A673 (cell line): ENCODE results near the gene UGT1A4. TPM values are rescaled to one million over a fixed set of nuclear protein-coding genes. Genes with fewer than 3 reads are reported as not detected.

Experiments used
- BruUV-seq: library from RNA; stranded (reverse); fragments of 400-500 nt; replicated peaks from 2 replicates; lab custom pipeline; 2021; lab: Mats Ljungman, UMichigan
- CTCF ChIA-PET: fragments of 300-600 bp; sonication (Branson Sonifier 250); formaldehyde crosslinking; loops from one replicate; lab custom pipeline; 2022; ENCODE audit warnings: antibody characterized with exemption; lab: Charles Lee
- POLR2A ChIA-PET: fragments of 300-600 bp; sonication (Branson Sonifier 250); formaldehyde crosslinking; loops from one replicate; lab custom pipeline; 2022; ENCODE audit warnings: antibody characterized with exemption; ENCODE audit not compliant: low non-redundant PET; lab: Charles Lee
- DNase-seq: peaks from one replicate; pipeline ENCODE4 v3.0.0-alpha.2; 2015; ENCODE audit warnings: low spot score
- H3K27ac ChIP-seq: fragments of 200-600 bp; sonication (generic); 2 replicates; pipeline ENCODE4 v1.5.1; 2016; ENCODE audit warnings: mixed run types, low read depth, mild to moderate bottlenecking, mixed read lengths, antibody characterized with exemption, low read length; ENCODE audit not compliant: poor library complexity, severe bottlenecking
- H3K27me3 ChIP-seq: fragments of 200-600 bp; sonication (generic); replicated peaks from 2 replicates; pipeline ENCODE4 v1.6.1; 2017; ENCODE audit warnings: mixed run types, low read depth, mild to moderate bottlenecking, mixed read lengths, antibody characterized with exemption, low read length; ENCODE audit not compliant: insufficient read depth, poor library complexity
- H3K36me3 ChIP-seq: fragments of 200-600 bp; sonication (generic); 2 replicates; pipeline ENCODE4 v1.6.1; 2016; ENCODE audit warnings: mixed run types, mild to moderate bottlenecking, mixed read lengths, antibody characterized with exemption, low read length; ENCODE audit not compliant: insufficient read depth, poor library complexity, severe bottlenecking
- H3K4me1 ChIP-seq: fragments of 200-600 bp; sonication (generic); 2 replicates; pipeline ENCODE4 v1.6.1; 2017; ENCODE audit warnings: mixed run types, mild to moderate bottlenecking, mixed read lengths, antibody characterized with exemption, low read length; ENCODE audit not compliant: insufficient read depth, poor library complexity, severe bottlenecking
- H3K4me3 ChIP-seq: fragments of 200-600 bp; sonication (generic); 2 replicates; pipeline ENCODE4 v1.5.1; 2016; ENCODE audit warnings: low read depth, mixed run types, mild to moderate bottlenecking, mixed read lengths, low read length; ENCODE audit not compliant: poor library complexity, severe bottlenecking
- H3K9me3 ChIP-seq: fragments of 200-600 bp; sonication (generic); 2 replicates; pipeline ENCODE4 v1.6.1; 2016; ENCODE audit warnings: mixed run types, low read depth, mild to moderate bottlenecking, mixed read lengths, antibody characterized with exemption, low read length; ENCODE audit not compliant: poor library complexity, severe bottlenecking
- CTCF ChIP-seq: fragments of 300-800, 200-600 bp; sonication (generic); conservative IDR thresholded peaks from 2 replicates; pipeline ENCODE4 v1.5.1; 2017; ENCODE audit warnings: low read depth, mild to moderate bottlenecking, antibody characterized with exemption, low read length, moderate library complexity, mixed read lengths
- EZH2 ChIP-seq: fragments of 200-600 bp; sonication (generic); IDR thresholded peaks from 2 replicates; pipeline ENCODE4 v1.6.1; 2017; ENCODE audit warnings: borderline replicate concordance, low read depth, mild to moderate bottlenecking, mixed read lengths, antibody characterized with exemption, low read length; ENCODE audit not compliant: poor library complexity, severe bottlenecking
- intact Hi-C: fragments of 100-400 bp; cut with micrococcal nuclease; formaldehyde crosslinking; loops from one replicate; pipeline ENCODE4 v1.10.0; 2022; ENCODE audit not compliant: unreplicated experiment
- total RNA-seq: library from RNA; stranded (reverse); gene quantifications from 2 replicates; pipeline ENCODE4 v1.2.3, GENCODE V29; 2021

UGT1A4 gene
- total RNA-seq, 1 experiment from 2014 or later, result 0.11 TPM

DNA sequence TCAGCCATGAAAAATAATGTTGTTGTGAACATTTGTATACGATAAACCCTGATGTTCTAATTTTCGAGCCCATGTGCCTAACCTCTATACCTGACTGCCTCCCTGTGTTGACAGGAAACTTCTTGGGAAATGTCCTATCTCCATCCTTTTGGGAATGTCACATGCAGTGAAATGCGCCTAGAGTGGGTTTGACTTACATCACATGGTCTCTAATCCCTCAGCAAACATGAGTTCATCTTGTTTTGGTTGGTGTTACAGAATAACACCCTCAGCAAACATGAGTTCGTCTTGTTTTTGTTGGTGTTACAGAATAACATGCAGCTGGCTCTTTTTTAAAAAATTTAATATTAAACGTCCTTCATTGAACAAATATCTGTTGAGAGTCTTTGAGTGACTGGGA lies 30.2 kb upstream of the UGT1A4 start:
- POLR2A ChIA-PET, result no interaction called here
- BruUV-seq, result no TSS peak
- Histone ChIP-seq H3K27ac (no peak overlapping the region), H3K4me3 (no peak overlapping the region), H3K27me3 (no peaks in the 10 kb centered on the region), H3K4me1 (no peaks in the 10 kb centered on the region), H3K36me3 (no peaks in the 10 kb centered on the region), H3K9me3 (no peaks in the 10 kb centered on the region)
- intact Hi-C loops, result no loop called here
- TF ChIP-seq CTCF (no peak), EZH2 (no peak)
- no peak for DNase-seq
- CTCF ChIA-PET, result interaction anchor here (0.6 kb wide), 1 partner anchor 486 kb away, joined by 3 read pairs; no protein-coding TSS in a partner anchor

GRCh38 chr2:233689031-233689430 lies 29.5 kb upstream of the UGT1A4 start:
- CTCF ChIA-PET, result no interaction called here
- BruUV-seq, result no TSS peak
- Histone ChIP-seq H3K36me3 (no peaks in the 10 kb centered on the region), H3K9me3 (no peaks in the 10 kb centered on the region), H3K4me1 (no peaks in the 10 kb centered on the region), H3K4me3 (no peak overlapping the region), H3K27me3 (no peaks in the 10 kb centered on the region), H3K27ac (no peak overlapping the region)
- no peak for DNase-seq
- intact Hi-C loops, result no loop called here
- POLR2A ChIA-PET, result no interaction called here
- TF ChIP-seq CTCF, result no peak
- no peak for TF ChIP-seq EZH2

- intact Hi-C loops, result no loop called here
- no peak overlapping the region for H3K27ac ChIP-seq
These were observed 29.0 kb upstream of the UGT1A4 start for GRCh38 chr2:233689501-233689900.

More at GRCh38 chr2:233689501-233689900, 29.0 kb upstream of the UGT1A4 start:
- POLR2A ChIA-PET, result no interaction called here
- CTCF ChIA-PET, result no interaction called here
- no peaks in the 10 kb centered on the region for H3K9me3 ChIP-seq
- no peaks in the 10 kb centered on the region for H3K36me3 ChIP-seq
- H3K27me3 ChIP-seq, result no peaks in the 10 kb centered on the region
- H3K4me1 ChIP-seq, result no peaks in the 10 kb centered on the region
- BruUV-seq, result no TSS peak
- no peak overlapping the region for H3K4me3 ChIP-seq
- TF ChIP-seq EZH2 (no peak), CTCF (no peak)
- DNase-seq, result no peak
